ENCODE results near the gene GRID2IP.

GRID2IP gene

GRCh38 chr7:6520163-6520981 is 30.9 kb downstream of the GRID2IP start:
- DNase-seq (ENCODE audit: low read depth in 2 of 2): no peak

- peak; percentile 49 to 61 for DNase-seq (ENCODE audit: low read depth in 2 of 2)
Measured at GRCh38 chr7:6516387-6516983, 34.8 kb downstream of the GRID2IP start.

- DNase-seq (ENCODE audit: low read depth in 2 of 2): no peak
Measured at GRCh38 chr7:6513541-6513940, 37.7 kb downstream of the GRID2IP start.

- DNase-seq (ENCODE audit: low read depth in 2 of 2): no peak
Measured at GRCh38 chr7:6512892-6513291, 38.4 kb downstream of the GRID2IP start.

- no peak for DNase-seq (ENCODE audit: low read depth in 2 of 2)
Measured at GRCh38 chr7:6510476-6511133, 40.7 kb downstream of the GRID2IP start.

GRCh38 chr7:6508950-6509349 is 42.3 kb downstream of the GRID2IP start:
- DNase-seq (ENCODE audit: low read depth in 2 of 2): no peak

GRCh38 chr7:6508539-6508938 is 42.7 kb downstream of the GRID2IP start:
- DNase-seq (ENCODE audit: low read depth in 2 of 2): no peak

- DNase-seq (ENCODE audit: low read depth in 2 of 2): no peak
Measured at GRCh38 chr7:6507906-6508305, 43.4 kb downstream of the GRID2IP start.

GRCh38 chr7:6505685-6506559 is 45.3 kb downstream of the GRID2IP start:
- no peak for DNase-seq (ENCODE audit: low read depth in 2 of 2)

GRCh38 chr7:6504996-6505395 is 46.3 kb downstream of the GRID2IP start:
- no peak for DNase-seq (ENCODE audit: low read depth in 2 of 2)

- no peak for DNase-seq (ENCODE audit: low read depth in 2 of 2)
Measured at GRCh38 chr7:6502886-6503285, 48.4 kb downstream of the GRID2IP start.

- DNase-seq (ENCODE audit: low read depth in 2 of 2): no peak
Measured at GRCh38 chr7:6501586-6502564, 49.4 kb downstream of the GRID2IP start.

- DNase-seq (ENCODE audit: low read depth in 2 of 2): no peak
Measured at GRCh38 chr7:6500691-6501090, 50.6 kb downstream of the GRID2IP start.

- DNase-seq (ENCODE audit: low read depth in 2 of 2): no peak
Measured at GRCh38 chr7:6497994-6498393, 53.3 kb downstream of the GRID2IP start.

GRCh38 chr7:6497637-6497905 is 53.7 kb downstream of the GRID2IP start:
- DNase-seq (ENCODE audit: low read depth in 2 of 2): no peak

- DNase-seq (ENCODE audit: low read depth in 2 of 2): no peak
Measured at GRCh38 chr7:6496842-6497636, 54.2 kb downstream of the GRID2IP start.

GRCh38 chr7:6495597-6496262 is 55.5 kb downstream of the GRID2IP start:
- no peak for DNase-seq (ENCODE audit: low read depth in 2 of 2)

GRCh38 chr7:6494365-6494764 is 56.9 kb downstream of the GRID2IP start:
- no peak for DNase-seq (ENCODE audit: low read depth in 2 of 2)

GRCh38 chr7:6491194-6491593 is 60.1 kb downstream of the GRID2IP start:
- no peak for DNase-seq (ENCODE audit: low read depth in 2 of 2)

GRCh38 chr7:6489612-6490011 is 61.6 kb downstream of the GRID2IP start:
- no peak for DNase-seq (ENCODE audit: low read depth in 2 of 2)

Data from activated CD4-positive, alpha-beta T cell treated with anti-CD3 and anti-CD28 coated beads for 24 hours (primary cell).